Activated CD8-positive, alpha-beta memory T cell treated with anti-CD3 and anti-CD28 coated beads for 48 hours (primary cell): ENCODE data around the gene DMRTB1.
"Not testable (repeated sequence)": the region's sequence is repeated elsewhere in the genome, so short reads cannot be mapped to it uniquely, and the experiment has no call there.

Experiments used
- DNase-seq, 3 experiments: peaks; one replicate each; pipeline ENCODE4 v3.0.0-alpha.2; 2020; ENCODE audit warnings: low read depth in 2 of 3, low spot score in 2 of 3

Gene DMRTB1

GRCh38 chr1:53434405-53435007 lies 24.7 kb upstream of the DMRTB1 start:
- not testable (repeated sequence) for DNase-seq

DNA sequence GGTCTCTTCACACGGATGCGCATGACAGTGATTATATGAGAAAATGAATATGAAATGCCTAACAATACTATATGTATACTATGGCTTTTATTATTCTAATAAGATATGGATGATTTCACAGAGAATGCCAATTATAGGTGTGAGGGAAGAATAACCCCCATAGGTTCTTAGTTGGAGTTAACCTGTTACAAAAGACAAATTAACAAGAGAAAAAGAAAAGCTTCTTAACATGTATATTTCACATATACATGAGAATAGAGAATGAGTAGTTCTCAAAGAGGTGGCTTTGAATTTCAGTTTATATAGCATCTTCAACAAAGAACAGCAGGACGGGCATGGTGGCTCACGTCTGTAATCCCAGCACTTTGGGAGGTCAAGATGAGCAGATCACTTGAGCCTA lies 24.0 kb upstream of the DMRTB1 start:
- no peak for DNase-seq

DNA sequence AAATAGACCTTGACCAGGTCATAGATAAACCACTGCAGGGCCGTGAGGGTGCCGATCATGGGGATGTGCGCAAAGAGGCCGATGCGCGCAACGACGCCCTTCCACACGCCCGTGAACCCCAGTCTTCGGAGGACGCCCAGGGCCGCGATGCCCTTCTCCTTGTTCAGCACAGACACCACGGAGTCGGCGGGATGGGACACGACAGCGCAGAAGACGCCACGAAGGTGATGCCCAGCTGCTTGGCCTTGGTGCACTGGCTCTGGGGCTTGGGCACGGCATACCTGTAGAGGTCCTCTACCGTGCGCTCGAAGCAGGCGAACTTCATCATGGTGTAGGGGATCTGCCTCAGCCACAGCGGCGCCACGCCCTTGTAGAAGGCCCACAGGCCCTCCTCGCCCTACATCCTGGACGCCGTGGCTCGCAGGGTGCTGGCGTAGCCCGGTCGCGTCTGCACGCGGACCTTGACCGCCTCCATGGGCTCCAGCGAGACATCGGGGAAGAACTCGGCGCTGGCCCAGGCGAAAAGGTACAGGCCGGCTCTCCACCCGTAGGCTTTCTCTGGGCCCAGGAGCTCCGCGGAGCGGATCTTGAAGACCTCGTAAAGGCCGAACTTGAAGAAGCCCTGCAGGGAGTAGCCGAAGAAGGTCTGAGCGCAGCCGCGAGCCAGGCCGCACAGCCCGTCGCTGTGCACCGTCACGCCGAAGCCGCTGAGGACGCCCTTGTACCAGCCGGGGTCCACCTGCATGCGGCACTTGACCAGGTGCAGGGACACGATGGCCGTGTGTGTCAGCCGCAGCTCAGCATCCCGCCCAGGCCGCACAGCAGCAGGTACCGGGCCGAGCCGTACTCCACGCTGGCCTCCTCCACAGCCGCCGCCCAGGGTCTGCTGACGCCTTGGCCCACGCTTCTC lies 20.5 kb upstream of the DMRTB1 start:
- DNase-seq, result no peak

DNA sequence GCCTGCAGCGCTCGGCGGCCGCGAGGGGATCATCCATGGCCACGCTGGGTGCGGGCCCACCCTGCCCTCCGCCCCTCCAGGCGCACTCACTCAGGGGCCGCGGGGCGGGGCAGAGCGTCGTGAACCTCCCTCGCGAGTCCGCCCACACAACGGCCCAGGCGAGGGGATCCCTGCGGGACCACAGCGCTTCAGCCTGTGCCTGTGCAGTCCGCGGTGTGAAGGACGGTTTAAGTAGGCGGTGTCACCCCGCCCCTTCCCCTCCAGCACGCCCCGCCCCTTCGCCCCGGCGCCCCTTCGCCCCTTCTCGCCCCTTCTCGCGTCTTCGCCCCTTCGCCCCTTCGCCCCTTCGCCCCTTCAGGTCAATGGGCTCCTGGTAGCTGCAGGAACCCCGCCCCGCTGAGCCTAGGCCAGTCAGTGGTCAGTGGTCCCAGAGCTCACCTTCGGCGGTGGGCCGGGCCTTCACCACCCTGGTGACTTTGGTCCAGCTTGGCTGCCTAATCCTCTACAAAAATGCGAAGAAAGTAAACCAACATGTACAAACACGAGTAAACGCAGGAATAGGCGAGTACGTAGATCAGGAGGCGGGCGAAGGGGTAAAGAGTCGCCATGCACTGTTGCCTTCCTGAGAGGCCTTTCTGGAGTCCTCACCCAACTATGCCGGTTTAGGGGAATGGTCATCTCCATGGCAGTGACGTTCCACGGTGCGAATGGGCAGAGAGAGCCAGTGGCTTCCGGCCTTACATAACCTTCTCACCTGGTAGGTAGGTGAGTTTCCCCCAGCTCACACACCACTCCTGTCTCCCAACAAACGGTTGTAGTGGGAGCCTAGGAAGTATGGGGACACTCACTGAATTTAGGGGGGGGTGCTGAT lies 19.6 kb upstream of the DMRTB1 start:
- DNase-seq, result no peak

- DNase-seq, result no peak
Measured at GRCh38 chr1:53440633-53441032, 18.6 kb upstream of the DMRTB1 start.

- DNase-seq, result no peak
Measured at GRCh38 chr1:53442299-53442698, 16.9 kb upstream of the DMRTB1 start.

- no peak for DNase-seq
Measured at GRCh38 chr1:53446051-53446450, 13.1 kb upstream of the DMRTB1 start.

DNA sequence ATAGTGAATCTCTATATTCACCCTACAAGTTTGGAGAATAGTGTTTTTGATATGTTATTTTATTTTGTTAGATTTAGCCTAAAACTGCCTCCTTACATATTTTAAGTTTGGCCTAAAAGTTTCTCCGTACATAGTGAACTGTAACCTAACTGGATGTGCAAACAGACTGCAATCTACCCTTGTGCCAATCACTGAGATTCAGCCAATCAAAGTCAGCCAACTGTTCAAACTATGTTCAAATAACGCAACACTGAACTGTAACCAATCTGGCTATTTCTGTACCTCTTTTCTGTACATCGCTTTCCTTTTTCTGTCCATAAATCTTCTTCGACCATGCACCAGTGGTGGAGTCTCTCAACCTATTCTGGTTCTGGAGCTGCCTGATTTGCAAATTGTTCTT lies 11.8 kb upstream of the DMRTB1 start:
- no peak for DNase-seq

- DNase-seq, result no peak
Measured at GRCh38 chr1:53448241-53448841, 10.9 kb upstream of the DMRTB1 start.

DNA sequence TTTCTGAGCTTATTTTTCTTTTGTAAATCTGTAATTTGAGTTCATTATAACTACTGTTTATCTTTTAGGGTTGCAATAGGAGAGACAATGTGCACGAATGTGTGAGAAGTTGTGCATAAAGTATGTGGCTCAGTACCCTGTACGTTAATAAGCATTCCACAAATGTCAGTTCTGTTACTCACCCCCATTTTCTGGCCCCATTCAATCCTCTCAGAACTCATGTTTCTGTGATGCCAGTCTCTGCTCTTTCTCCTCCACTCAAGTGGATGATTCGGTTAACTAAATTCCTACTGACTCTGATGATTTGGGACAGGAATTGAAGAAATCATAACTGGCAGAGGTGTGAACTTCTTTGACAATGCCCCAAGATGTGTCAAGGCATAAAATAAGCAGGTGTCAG lies 10.2 kb upstream of the DMRTB1 start:
- no peak for DNase-seq

GRCh38 chr1:53449693-53450092 lies 9.5 kb upstream of the DMRTB1 start:
- DNase-seq, result no peak

DNA sequence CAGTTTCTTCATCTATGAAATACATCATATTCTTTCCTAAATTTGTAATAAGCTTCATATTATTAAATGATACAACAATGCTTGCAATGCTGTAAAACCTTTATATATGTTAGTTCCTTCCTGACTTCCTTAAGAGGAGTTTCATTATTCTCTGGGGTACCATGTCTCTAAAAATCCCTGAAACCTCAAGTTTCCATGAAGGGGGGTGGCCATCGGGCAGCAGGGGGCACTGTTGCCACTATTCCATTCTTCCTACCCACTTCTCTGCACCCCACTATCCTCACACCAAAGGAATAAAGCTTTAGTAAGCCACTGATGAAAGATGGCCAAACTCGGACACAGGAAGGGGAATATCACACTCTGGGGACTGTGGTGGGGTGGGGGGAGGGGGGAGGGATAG lies 9.0 kb upstream of the DMRTB1 start:
- DNase-seq, result no peak

DNA sequence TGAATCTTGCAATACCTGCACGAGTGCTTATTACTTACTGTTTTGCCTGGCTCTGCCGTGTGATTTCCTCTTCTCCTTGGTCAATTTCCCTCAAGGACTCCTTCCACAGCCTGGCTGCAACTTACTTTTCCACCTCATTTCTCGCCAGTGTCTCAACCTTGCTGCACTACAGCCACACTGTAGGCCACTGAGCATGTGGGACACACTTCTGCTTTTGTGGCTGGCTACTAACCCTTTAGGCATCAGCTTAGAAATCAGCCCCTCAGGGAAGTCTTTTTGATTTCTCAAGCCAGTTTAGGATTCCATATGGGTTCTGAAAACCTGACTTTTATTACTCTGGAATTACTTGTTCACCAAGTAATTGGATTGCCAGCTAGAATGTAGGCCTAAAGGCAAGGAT lies 5.2 kb upstream of the DMRTB1 start:
- DNase-seq, result no peak

- no peak for DNase-seq
Measured at GRCh38 chr1:53455364-53455991, 3.7 kb upstream of the DMRTB1 start.

DNA sequence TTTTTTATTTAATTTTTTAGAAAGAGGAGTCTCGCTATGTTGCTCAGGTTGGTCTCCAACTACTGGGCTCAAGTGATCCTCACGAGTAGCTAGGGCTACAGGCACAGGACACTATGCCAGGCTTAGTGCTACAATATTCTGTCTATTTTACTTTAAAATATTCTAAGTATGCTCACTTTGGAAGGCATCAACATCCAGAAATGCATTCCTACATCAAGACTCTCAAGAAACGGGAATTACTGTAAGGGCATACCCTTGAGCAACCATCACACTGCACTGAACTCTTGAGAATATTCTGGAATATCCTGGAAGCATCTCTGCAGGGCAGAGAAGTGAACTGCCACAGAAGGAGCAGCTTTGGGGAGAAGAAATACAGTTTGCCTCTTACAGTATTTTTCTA lies 565 bp upstream of the DMRTB1 start:
- no peak for DNase-seq

- DNase-seq, result no peak
Measured at GRCh38 chr1:53460211-53460634, 1.0 kb downstream of the DMRTB1 start.

- DNase-seq, result no peak
Measured at GRCh38 chr1:53460666-53461322, 1.6 kb downstream of the DMRTB1 start.

DNA sequence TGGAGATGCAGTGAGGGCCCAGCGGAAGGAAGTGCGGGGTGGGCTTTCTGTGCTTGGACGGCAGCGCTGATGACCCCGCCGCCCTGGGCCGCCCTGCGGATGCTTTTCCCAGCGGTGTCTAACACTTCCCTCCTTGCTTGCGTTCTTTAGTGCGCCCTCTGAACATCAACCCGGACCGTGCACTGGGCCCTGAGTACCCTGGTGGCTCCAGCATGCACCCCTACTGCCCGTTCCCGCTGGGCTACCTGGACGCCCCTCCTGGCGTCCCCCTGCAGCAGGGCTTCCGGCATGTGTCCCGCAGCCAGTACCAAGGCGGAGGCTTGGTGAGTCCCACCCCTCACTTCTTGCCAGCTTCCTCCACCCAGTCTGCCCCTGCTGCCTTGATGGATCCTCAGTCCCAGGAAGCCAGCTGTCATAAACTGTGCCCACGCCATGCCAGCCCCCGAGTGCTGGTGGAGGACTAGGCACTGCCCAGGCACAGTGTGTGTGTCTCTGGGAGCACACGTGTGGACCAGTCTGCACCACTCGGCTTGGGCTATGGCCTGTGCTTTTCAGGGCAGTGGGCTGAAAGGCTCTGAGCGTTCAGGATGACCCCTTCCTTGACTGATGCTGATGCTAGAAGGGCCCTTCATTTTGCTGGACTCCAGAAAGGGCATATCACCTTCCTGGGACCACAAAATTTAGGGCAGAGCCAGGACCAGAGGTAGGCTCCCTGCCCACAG lies 2.3 kb downstream of the DMRTB1 start:
- no peak for DNase-seq

DNA sequence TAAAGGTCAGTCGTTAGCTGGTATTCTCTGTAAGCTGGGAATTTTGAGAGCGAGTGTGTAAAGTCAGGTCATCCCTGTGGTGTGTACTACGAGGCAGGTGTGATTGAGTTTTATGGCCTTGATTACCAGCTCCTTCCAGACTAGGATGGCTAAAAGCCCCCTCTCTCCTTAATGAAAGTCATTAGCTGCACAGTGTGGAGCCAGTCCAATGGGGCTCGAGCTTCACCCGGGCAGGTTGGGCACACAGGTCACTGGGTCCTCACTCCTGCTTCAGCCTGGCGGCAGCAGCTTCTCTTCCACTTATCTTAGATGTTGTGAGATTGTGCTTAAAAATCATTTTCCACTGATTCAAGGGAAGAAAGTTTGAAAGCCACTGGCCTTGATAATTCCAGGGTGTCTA lies 3.0 kb downstream of the DMRTB1 start:
- DNase-seq, result no peak
